HG02623 (cell line): ENCODE measurements around the gene CHRNA4.

Source experiments
- ATAC-seq: cut with Tn5 transposase; IDR thresholded peaks from one replicate; pipeline ENCODE4 v1.9.1; 2021; ENCODE audit warnings: moderate library complexity; ENCODE audit not compliant: unreplicated experiment

CHRNA4 gene

GRCh38 chr20:63379296-63379695, 18.1 kb upstream of the CHRNA4 start:
- no peak for ATAC-seq

DNA sequence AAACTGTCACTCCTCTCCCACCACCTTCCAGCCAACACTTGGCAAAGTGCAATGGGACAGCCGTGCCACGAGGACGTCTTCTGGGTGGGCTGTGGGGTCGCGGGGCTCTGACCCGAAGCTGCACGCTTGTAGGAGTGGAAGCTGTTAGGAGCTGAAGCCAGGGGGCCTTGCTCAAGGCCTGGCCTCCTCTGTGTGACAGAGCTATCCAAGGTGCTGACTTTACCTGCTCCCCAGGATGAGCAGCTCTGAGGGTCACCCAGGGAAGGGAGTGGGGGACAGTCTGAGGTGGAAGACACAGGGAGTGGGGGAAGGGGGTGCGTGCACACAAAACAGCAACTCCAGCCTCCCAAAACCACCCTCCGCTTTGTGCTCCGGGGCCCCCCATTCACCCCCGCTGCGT, 17.5 kb upstream of the CHRNA4 start:
- no peak for ATAC-seq

GRCh38 chr20:63377951-63378381, 16.8 kb upstream of the CHRNA4 start:
- ATAC-seq = no peak

GRCh38 chr20:63377256-63377941, 16.2 kb upstream of the CHRNA4 start:
- ATAC-seq = no peak

GRCh38 chr20:63376283-63377250, 15.4 kb upstream of the CHRNA4 start:
- no peak for ATAC-seq

GRCh38 chr20:63375438-63375837, 14.3 kb upstream of the CHRNA4 start:
- no peak for ATAC-seq

DNA sequence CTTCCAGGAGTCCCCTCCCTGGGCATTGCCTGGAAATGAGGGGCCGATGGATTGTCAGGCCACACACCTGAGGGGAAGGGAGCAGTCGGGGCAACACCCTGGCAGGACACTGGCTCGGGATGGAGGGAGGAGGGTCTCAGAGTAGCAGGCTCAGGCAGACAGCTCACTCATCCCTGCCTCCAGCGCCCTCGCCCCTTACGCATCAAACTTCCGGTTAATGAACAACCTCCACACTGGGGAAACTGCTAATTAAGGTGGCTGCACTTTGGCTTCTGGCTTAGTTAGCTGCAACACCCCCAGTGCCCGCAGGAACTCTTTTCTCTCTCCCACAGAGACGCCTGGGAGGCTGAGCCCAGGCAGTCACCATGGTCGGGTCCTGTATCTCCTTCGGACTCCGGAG, 13.4 kb upstream of the CHRNA4 start:
- no peak for ATAC-seq

GRCh38 chr20:63373996-63374395, 12.8 kb upstream of the CHRNA4 start:
- no peak for ATAC-seq

DNA sequence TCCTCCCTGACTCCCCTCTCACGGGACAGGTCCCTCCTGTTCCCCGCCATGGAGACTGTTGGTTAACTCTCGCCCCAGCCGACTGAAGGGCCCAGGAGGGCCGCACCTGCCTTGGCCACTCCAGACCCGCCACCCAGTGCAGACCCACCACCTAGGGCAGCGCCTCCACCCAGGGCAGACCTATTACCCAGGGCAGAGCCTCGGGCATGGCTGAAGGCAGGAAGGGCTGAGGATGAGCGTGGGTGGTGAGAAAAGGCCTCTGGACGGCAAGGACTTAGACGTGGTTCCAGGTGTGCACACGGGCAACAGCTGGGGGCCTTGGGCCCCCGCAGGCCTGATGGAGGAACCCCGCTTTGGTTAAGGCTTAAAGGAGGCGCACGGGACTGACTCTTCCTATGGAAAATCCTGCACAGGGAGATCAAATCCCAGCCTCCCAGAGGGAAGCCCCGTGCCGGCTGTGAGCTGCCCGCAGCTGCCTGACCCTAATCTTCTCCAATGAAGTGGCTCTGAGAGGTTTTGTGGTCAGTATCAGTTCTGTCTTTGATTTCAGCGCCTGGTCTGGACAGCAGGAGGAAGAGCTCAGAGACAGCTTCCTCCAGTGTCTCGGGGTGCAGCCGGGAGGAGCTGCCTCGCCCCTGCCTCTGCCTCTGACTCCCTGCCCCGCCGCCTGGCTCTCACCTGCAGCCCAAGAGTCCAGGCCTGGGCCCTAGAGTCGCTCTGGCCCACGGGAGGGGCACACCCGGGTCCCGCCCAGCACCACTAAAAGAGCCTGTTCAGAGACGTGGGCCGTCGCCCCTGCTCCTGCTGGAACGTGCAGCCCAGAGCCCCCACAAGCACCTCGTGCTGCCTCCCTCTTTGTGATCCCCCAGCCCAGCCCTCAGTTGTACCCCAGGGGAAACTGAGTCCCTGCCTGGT, 12.1 kb upstream of the CHRNA4 start:
- no peak for ATAC-seq

DNA sequence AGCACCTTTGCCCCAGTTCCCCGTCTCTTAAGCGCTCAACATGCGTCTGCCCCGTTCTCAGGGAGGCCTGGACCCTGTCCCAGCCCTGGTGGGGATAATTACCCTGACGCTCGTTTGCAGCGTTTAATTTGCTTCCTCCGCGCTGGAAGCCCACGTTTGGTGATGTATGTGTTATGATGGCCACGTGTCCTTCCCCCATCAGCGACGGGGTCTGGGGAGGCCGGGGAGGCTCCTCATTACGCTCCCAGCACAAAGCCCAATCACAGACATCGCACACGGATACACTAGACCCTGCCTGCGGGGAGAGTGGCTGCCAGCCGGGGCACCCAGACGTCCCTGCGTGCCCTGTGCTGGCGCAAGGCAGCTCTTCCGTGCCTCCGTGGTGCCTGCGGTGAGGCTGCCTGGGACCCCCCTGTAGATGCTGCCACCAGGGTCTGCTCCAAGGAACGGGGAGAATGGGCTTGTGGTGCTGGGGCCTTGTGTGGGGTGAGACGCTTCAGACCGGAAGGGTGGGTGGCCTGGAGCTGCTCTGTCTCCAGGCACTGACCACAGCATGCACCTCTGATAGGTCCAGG, 10.2 kb upstream of the CHRNA4 start:
- ATAC-seq = no peak

- no peak for ATAC-seq
Observed at GRCh38 chr20:63370618-63371187, 9.6 kb upstream of the CHRNA4 start.

- no peak for ATAC-seq
Observed at GRCh38 chr20:63369724-63370617, 8.8 kb upstream of the CHRNA4 start.

DNA sequence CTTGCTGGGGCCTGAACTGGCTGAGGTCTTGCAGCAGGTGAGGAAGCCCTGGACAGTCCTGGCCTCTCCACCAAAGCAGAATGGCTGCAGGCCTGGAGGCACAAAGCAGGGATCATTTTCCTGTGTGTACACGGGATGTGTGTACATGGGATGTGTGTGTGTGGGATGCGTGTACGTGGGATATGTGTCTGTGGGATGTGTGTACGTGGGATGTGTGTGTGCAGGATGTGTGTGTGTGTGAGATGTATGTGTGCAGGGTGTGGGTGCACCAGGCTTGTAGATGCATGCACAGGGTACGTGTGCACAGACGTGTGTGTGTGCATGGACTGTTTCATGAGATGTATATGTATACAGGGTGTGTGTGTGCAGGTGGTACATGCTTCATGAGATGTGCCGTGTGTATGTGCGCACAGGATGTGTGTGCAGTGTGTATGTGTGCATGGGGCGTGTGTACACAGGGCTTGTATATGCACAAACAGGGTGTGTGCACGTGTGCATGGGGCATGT, 7.9 kb upstream of the CHRNA4 start:
- no peak for ATAC-seq

GRCh38 chr20:63368151-63368550, 7.0 kb upstream of the CHRNA4 start:
- no peak for ATAC-seq

- no peak for ATAC-seq
Observed at GRCh38 chr20:63367446-63368055, 6.4 kb upstream of the CHRNA4 start.

GRCh38 chr20:63366390-63367365, 5.5 kb upstream of the CHRNA4 start:
- ATAC-seq = no peak

DNA sequence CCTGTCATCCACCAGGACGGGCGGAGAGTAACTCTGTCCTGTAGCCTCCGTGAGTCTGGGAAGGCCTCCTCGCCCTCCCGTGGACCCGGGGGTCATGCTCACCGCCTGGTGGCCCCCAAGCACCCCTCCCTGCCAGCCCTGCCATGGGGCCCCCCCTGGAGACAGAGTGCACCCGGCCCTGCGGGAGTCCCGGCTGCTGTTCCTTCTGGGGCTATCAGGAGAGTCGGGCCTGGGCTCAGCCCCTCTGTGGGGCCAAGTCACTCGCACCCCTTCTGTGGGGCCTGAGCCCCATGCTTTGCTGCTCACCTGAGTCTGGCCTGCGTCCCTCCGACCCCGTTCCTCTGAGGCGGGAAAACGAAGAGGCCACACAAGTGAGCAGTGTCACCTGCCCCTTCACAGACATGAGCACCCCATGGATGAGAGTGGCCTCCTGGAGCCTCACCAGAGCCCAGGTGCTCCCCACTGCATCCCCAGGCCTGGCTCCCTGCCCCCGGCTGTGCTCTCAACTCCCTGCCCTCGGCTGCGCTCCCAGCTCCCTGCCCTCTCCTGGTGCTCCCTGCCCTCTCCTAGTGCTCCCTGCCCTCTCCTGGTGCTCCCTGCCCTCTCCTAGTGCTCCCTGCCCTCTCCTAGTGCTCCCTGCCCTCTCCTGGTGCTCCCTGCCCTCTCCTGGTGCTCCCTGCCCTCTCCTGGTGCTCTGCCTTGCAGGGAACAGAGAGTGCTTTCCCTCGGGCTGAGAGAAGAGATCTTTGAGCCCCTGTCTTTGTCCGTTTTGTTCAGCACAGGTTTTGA, 4.6 kb upstream of the CHRNA4 start:
- no peak for ATAC-seq
